Measurements from ENCODE around the gene NXF1.
"Not testable (repeated sequence)": the region's sequence is repeated elsewhere in the genome, so short reads cannot be mapped to it uniquely, and the experiment has no call there.

Gene NXF1

DNA sequence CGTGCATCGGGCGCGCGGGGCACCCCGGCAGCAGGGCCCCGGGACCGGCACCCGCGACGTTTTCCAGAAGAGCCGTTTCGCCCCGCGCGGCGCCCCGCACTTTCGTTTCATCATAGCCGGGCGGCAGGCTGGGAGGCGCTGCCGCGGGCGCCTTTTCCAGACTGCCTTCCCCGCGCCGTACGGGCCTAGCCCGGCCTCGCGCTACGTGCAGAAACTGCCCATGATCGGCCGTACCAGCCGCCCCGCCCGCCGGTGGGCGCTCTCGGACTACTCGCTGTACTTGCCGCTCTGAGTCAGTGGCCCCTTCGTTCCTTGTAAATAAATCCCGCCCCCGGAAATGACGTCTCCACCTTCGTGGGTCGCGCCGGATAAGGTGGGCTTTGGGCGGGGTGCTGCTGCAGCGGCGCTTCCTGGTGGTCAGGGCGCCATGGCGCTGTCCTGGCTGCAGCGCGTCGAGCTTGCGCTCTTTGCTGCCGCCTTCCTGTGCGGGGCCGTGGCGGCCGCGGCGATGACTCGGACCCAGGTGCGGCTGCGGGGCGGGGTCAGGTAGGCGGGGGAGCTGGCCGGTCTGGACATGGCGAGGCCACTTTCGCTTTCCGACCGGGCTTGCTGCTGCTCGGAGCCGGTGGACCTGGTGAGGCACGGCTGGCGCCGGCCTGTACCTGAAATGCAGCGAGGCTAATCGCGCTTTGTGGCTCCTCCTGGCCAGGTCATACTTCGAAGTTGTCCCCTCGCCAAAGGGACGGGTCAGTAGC lies 18.1 kb downstream of the NXF1 start, which contains the start of gene TMEM179B:
TMEM179B (plus strand) TSS at position 398 of the 755 bp plus-strand sequence; CDS start at position 428, 30 bp downstream.
- peak; percentile 98 for DNase-seq (ENCODE audit: low read depth in 2 of 2)

GRCh38 chr11:62786318-62787004 lies 18.8 kb downstream of the NXF1 start:
- peak; percentile 72 to 81 for DNase-seq (ENCODE audit: low read depth in 2 of 2)

DNA sequence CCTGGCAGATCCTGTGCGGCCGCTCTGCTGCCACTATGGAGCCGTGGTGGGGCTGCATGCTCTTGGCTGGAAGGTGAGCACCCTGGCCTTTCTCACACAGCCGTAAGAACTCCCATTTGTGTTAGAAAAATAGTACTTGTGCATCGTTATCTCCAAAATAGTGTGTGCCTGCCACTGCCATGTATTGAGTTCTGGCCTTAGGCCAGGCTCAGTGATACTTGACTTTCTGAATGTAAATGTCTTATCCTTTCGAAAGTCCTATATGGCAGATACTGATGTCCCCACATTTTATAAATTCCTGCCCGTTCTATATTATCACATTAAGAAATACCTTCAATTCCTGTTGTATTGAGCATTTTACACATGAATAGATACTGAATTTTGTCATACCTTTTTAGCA lies 22.5 kb downstream of the NXF1 start:
- no peak for DNase-seq (ENCODE audit: low read depth in 2 of 2)

GRCh38 chr11:62778441-62778840 lies 26.8 kb downstream of the NXF1 start:
- no peak for DNase-seq (ENCODE audit: low read depth in 2 of 2)

GRCh38 chr11:62777389-62777788 lies 27.9 kb downstream of the NXF1 start:
- no peak for DNase-seq (ENCODE audit: low read depth in 2 of 2)

- DNase-seq (ENCODE audit: low read depth in 2 of 2), result no peak
Measured at GRCh38 chr11:62775646-62776045, 29.6 kb downstream of the NXF1 start.

- DNase-seq (ENCODE audit: low read depth in 2 of 2), result no peak
Measured at GRCh38 chr11:62774407-62774806, 30.8 kb downstream of the NXF1 start.

DNA sequence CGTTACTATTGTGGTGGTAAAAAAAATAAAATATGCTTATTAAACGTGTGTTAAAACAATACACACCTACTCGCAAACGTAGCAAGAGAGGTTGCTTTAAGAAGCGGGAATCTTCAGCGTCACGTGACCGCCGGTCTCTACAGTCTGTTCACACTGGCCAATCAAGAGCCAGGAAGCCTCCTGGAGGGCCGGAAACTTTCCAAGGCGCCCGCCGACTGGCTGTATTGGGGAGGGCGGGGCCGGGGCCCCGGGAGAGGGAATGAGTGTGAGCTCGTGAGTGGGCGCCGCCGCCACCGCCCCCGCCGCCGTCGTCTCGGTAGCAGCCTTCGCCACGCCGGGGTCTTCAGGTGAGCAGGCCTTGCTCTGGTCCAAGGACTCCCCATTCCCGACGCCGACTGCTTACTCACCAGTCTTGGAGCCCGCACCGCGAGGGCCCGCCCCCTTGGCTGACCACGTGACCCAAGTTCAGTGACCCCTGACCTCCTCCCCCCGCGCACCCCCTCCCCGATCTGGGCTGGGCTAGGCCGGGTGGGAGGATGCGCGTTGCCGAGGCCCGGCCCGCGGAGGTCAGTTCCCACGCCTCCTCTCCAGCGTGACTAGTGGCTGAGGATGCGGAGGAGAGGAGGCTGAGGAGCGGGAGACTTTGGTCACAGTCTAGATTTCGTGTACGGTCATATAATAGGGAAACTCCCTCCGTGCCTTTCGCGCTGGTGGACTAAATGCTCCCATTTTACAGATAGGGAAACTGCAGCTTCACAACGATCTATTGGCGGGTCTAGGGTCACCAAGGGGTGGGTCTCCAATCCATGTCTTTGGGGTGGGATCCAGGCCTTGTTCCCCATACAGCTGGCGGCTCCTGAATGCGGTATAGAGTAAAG lies 33.9 kb downstream of the NXF1 start, which contains the start of gene TAF6L:
TAF6L (plus strand) TSS at position 253 of the 878 bp plus-strand sequence. CDS start 4,388 bp downstream, outside the sequence.
- peak; percentile 95 to 97 for DNase-seq (ENCODE audit: low read depth in 2 of 2)

DNA sequence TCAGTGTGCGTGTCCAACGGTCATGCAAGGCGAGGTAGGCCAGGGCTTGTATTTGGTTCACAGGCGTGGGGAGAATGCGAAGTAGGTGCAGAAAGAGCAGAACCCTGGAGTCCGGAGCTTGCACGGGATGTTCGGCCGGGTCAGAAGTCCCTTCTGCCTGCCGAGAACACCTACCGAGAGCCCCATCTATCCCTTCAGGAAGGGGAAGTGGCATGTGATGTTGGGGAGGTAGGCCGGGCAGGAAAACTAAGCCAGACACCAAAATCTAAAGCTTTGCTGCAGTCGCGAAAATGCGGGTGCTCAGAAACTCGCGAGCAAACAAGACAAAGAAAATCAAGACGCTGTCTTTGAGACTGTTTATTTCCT lies 34.5 kb downstream of the NXF1 start:
- no peak for DNase-seq (ENCODE audit: low read depth in 2 of 2)

DNA sequence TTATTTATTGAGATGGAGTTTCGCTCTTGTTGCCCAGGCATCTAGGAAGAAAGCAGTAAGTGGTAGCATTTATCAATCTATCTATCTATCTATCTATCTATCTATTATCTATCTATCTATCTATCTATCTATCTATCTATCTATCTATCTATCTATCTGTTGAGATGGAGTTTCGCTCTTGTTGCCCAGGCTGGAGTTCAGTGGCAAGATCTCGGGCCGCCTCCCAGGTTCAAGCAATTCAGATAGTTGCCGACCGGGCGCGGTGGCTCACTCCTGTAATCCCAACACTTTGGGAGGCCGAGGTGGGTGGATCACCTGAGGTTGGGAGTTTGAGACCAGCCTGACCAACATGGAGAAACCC lies 44.4 kb downstream of the NXF1 start:
- DNase-seq (ENCODE audit: low read depth in 2 of 2), result not testable (repeated sequence)

DNA sequence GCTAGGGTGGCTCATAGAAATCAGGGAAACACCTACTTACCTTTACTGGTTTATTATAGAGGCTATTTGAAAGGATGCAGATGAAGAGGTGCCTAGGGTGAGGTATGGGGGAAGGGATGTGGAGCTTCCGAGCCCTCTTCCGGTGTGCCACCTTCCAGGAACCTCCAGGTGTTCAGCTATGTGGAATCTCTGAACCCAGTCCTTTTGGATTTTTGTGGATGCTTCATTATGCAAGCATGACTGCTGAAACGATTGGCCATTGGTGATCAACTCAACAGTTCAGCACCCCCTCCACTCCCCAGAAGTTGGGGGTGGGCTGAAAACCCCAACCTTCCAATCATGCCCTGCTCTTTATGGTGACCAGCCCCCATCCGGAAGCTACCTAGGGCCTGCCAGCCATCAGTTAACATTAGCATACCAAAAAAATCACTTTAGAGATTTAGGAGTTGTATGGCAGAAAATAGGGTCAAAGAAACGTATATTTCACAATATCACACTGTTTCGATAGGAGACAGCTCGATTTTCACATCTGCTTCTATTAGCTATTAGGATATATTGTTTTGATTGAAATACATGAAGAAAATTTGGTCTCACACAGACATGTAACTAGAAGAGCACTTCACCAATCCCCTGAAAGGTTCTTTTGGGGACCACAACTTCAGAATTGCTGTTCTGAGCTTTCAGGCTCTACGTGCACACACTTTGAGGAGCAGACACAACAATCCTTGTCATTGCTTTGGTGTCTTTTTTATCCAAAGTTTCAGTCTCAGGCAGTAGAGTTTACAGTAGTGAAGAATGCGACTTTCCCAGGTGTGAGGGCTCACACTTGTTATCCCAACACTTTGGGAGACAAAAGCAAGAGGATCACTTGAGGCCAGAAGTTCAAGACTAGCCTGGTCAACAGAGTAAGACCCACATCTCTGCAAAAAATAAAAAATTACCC lies 47.1 kb downstream of the NXF1 start:
- DNase-seq (ENCODE audit: low read depth in 2 of 2), result no peak

DNA sequence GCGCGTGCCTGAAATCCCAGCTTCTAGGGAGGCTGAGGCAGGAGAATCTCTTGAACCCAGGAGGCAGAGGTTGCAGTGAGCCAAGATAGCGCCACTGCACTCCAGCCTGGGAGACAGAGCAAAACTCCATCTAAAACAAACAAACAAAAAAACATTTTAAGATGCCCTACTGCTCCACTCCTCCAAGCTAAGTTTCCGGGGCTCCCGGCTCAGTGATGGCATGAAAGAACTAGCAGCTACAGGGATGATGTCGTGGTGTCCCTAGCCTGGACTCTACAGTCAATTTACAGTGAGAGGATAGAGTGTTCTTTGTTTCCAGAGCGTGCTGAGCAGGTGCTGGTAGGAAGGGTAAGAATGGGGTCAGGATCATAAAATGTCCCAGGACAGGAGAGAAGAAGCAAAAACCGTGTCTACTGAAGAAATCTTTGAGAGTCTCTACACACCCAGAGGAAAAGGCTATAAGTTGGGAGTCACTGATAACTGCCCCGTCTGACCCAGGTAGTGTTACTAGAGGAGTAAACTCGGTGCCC lies 50.1 kb downstream of the NXF1 start:
- no peak for DNase-seq (ENCODE audit: low read depth in 2 of 2)

DNA sequence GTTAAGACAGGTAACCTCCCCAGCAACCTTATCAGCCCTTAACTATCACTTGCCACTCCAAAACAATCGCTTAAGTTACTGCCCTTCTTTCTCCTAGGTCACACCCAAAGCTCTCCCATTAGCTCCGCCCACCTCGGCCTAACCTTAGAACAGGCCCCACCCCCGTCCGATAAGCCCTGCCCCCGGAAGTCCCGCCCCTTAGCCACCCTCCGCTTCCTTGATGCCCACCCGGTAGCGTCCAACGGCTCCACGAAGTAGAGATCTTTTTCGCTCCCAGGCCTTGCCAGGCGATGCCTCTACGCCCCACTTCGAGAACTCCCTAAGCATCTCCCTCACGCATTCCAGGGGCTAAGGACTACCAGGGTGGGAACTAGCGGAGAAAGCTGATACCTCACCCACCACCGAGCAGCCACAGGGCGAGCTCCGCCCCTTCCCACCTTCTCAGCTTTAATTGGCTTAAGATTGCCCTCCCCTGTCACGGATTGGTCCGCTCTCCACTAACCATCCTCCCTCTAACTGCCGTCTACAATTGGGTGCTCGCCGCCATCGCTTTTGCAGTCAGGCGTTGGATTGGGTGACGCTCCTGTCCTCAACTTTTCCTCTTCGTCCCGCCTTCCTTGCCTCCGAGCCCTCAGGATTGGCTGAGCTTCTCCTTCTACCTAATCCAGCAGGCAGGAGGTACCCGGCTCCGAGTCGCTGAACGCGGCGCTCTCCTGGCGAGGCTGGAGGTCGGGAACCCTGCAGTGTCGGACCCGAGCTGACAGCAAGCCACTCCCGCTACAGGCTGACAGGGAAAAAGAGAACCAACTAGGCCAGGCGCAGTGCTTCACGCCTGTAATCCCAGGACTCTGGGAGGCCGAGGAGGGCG lies 51.3 kb downstream of the NXF1 start, which contains the start of gene ZBTB3:
ZBTB3 (minus strand) TSS at position 425 of the 868 bp plus-strand sequence. CDS start 496 bp downstream, outside the sequence.
- peak; percentile 94 to 97 for DNase-seq (ENCODE audit: low read depth in 2 of 2)

- DNase-seq (ENCODE audit: low read depth in 2 of 2), result no peak
Measured at GRCh38 chr11:62752994-62753735, 52.1 kb downstream of the NXF1 start.

DNA sequence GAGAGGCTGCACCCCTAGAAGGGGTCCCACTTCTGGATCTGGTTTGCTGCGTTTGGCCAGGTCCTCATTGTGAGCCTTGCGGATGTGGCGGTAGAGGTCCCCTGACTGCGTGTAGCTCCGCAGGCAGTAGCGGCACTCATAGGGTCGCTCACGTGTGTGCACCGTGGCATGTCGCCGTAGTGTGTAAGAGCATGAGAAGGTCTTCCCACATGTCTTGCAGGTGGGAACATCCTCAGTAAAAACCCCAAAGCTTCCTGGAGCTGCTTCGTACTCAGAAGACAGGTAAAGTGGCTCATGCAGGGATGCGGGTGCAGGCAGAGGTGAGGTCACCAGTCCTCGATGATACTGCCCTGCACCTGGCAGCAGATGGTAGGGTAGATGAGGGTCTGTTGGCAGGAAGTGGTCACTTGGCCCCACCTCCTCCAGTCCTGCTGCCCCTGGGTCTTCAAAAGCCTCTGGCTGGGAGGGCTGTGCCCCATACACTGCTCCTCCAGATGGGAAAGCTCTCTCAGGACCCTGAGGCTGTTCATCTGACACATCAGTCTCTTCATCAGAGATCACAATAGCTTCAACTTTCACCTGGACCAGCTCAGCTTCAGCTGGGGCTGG lies 53.0 kb downstream of the NXF1 start:
- DNase-seq (ENCODE audit: low read depth in 2 of 2), result no peak

DNA sequence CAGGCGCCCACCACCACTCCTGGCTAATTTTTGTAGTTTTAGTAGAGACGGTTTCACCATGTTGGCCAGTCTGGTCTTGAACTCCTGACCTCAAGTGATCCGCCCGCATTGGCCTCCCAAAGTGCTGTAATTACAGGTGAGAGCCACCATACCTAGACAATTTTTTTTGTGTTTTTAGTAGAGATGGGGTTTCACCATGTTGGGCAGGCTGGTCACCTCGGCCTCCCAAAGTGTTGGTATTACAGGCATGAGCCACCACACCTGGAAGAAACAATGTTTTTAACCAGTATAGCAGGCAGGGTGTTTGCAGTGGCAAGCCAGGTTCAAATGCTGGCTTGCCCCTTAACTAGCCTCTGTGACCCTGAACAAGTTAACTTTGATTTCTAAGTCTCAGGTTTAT lies 55.3 kb downstream of the NXF1 start:
- not testable (repeated sequence) for DNase-seq (ENCODE audit: low read depth in 2 of 2)

GRCh38 chr11:62747475-62748160 lies 57.6 kb downstream of the NXF1 start:
- no peak for DNase-seq (ENCODE audit: low read depth in 2 of 2)

All from stimulated activated CD4-positive, alpha-beta T cell treated with anti-CD3 and anti-CD28 coated beads, Interleukin-15, amount 100 ng/mL, for 48 hours (primary cell).